HG03521 (cell line): ENCODE results near the gene LRRK1.

Experiments
- ATAC-seq: cut with Tn5 transposase; IDR thresholded peaks from one replicate; pipeline ENCODE4 v1.9.1; 2021; ENCODE audit warnings: mild to moderate bottlenecking, moderate library complexity; ENCODE audit not compliant: unreplicated experiment

The LRRK1 gene

GRCh38 chr15:100890051-100890720 lies 29.0 kb upstream of the LRRK1 start:
- no peak for ATAC-seq

GRCh38 chr15:100890850-100891249 lies 28.3 kb upstream of the LRRK1 start:
- no peak for ATAC-seq

- ATAC-seq: no peak
Observed at GRCh38 chr15:100891307-100892012, 27.7 kb upstream of the LRRK1 start.

- ATAC-seq: no peak
Observed at GRCh38 chr15:100892013-100892355, 27.2 kb upstream of the LRRK1 start.

GRCh38 chr15:100893261-100893963 lies 25.7 kb upstream of the LRRK1 start:
- ATAC-seq: no peak

GRCh38 chr15:100893964-100894295 lies 25.2 kb upstream of the LRRK1 start:
- ATAC-seq: no peak

GRCh38 chr15:100895721-100896120 lies 23.4 kb upstream of the LRRK1 start:
- no peak for ATAC-seq

- no peak for ATAC-seq
Observed at GRCh38 chr15:100897221-100898151, 21.7 kb upstream of the LRRK1 start.

- no peak for ATAC-seq
Observed at GRCh38 chr15:100898152-100898490, 21.0 kb upstream of the LRRK1 start.

GRCh38 chr15:100898661-100899462 lies 20.3 kb upstream of the LRRK1 start:
- ATAC-seq: no peak

GRCh38 chr15:100899601-100900000 lies 19.6 kb upstream of the LRRK1 start:
- ATAC-seq: no peak

- ATAC-seq: no peak
Observed at GRCh38 chr15:100900136-100900794, 18.9 kb upstream of the LRRK1 start.

GRCh38 chr15:100900795-100901169 lies 18.4 kb upstream of the LRRK1 start:
- no peak for ATAC-seq

- ATAC-seq: no peak
Observed at GRCh38 chr15:100901296-100901695, 17.9 kb upstream of the LRRK1 start.

GRCh38 chr15:100901702-100902435 lies 17.3 kb upstream of the LRRK1 start:
- ATAC-seq: no peak

- ATAC-seq: no peak
Observed at GRCh38 chr15:100902436-100903167, 16.6 kb upstream of the LRRK1 start.

- no peak for ATAC-seq
Observed at GRCh38 chr15:100903168-100903554, 16.0 kb upstream of the LRRK1 start.

- no peak for ATAC-seq
Observed at GRCh38 chr15:100905850-100906249, 13.3 kb upstream of the LRRK1 start.

GRCh38 chr15:100908466-100908865 lies 10.7 kb upstream of the LRRK1 start:
- no peak for ATAC-seq
